OCI-LY1 (cell line): Measurements from ENCODE around the gene IGLON5.

ENCODE experiments used
- H2AFZ ChIP-seq: fragments of 200-600 bp; sonication (generic), shearing (Covaris generic); 2 replicates; pipeline ENCODE4 v1.6.0; 2014; ENCODE audit warnings: antibody characterized with exemption, mild to moderate bottlenecking, low read length
- H3F3A ChIP-seq: fragments of 200-600 bp; sonication (generic), shearing (Covaris generic); 2 replicates; pipeline ENCODE4 v1.6.0; 2014; ENCODE audit warnings: mild to moderate bottlenecking, antibody characterized with exemption, low read length, moderate library complexity; ENCODE audit not compliant: insufficient read depth
- H3K27ac ChIP-seq: fragments of 200-600 bp; sonication (generic); 2 replicates; pipeline ENCODE4 v1.5.1; 2014; ENCODE audit warnings: low read length, mixed run types, mild to moderate bottlenecking, low read depth; ENCODE audit not compliant: poor library complexity, severe bottlenecking
- H3K27me3 ChIP-seq: fragments of 200-600 bp; sonication (generic); 2 replicates; pipeline ENCODE4 v1.6.0; 2014; ENCODE audit warnings: antibody characterized with exemption, mild to moderate bottlenecking, low read length, moderate library complexity; ENCODE audit not compliant: insufficient read depth
- H3K36me3 ChIP-seq: fragments of 200-600 bp; sonication (generic); 2 replicates; pipeline ENCODE4 v1.6.1; 2014; ENCODE audit warnings: mild to moderate bottlenecking, antibody characterized with exemption, low read length, moderate library complexity, mixed read lengths; ENCODE audit not compliant: insufficient read depth
- H3K4me1 ChIP-seq: fragments of 200-600 bp; sonication (generic); 2 replicates; pipeline ENCODE4 v1.5.1; 2014; ENCODE audit warnings: mild to moderate bottlenecking, low read length, moderate library complexity; ENCODE audit not compliant: insufficient read depth, severe bottlenecking
- H3K4me2 ChIP-seq: fragments of 200-600 bp; sonication (generic), shearing (Covaris generic); 2 replicates; pipeline ENCODE4 v1.6.1; 2014; ENCODE audit warnings: low read length
- H3K4me3 ChIP-seq: fragments of 200-600 bp; sonication (generic); 2 replicates; pipeline ENCODE4 v1.5.1; 2014; ENCODE audit warnings: low read length, low read depth, mild to moderate bottlenecking, mixed read lengths; ENCODE audit not compliant: poor library complexity, severe bottlenecking
- H3K79me2 ChIP-seq: fragments of 200-600 bp; shearing (Covaris generic); 2 replicates; pipeline ENCODE4 v1.6.1; 2016; ENCODE audit warnings: mixed run types, low read length, mixed read lengths; ENCODE audit not compliant: insufficient read depth
- H3K9ac ChIP-seq: fragments of 200-600 bp; sonication (generic), shearing (Covaris generic); 2 replicates; pipeline ENCODE4 v1.6.1; 2014; ENCODE audit warnings: mild to moderate bottlenecking, low read length, mixed read lengths
- H3K9me2 ChIP-seq: fragments of 200-600 bp; sonication (generic), shearing (Covaris generic); 2 replicates; pipeline ENCODE4 v1.6.1; 2014; ENCODE audit warnings: low read depth, mild to moderate bottlenecking, low read length, mixed read lengths
- H3K9me3 ChIP-seq: fragments of 200-600 bp; shearing (Covaris generic); 2 replicates; pipeline ENCODE4 v1.6.1; 2014; ENCODE audit warnings: low read length, mixed read lengths
- H4K20me1 ChIP-seq: fragments of 200-600 bp; sonication (generic), shearing (Covaris generic); 2 replicates; pipeline ENCODE4 v1.6.0; 2016; ENCODE audit warnings: mild to moderate bottlenecking, low read length; ENCODE audit not compliant: insufficient read depth
- CTCF ChIP-seq: fragments of 200-600 bp; sonication (generic), shearing (Covaris generic); IDR thresholded peaks from 2 replicates; pipeline ENCODE4 v1.5.1; 2017; ENCODE audit warnings: mild to moderate bottlenecking, antibody characterized with exemption, low read length, moderate library complexity, mixed read lengths
- EZH2 ChIP-seq: fragments of 200-600 bp; sonication (generic), shearing (Covaris generic); IDR thresholded peaks from 2 replicates; pipeline ENCODE4 v1.8.0; 2017; ENCODE audit warnings: borderline replicate concordance, mixed run types, mild to moderate bottlenecking, antibody characterized with exemption, low read length, moderate library complexity, mixed read lengths

The IGLON5 gene

GRCh38 chr19:51321799-51322198, 10.4 kb downstream of the IGLON5 start:
- no peak overlapping the region for H3K4me2 ChIP-seq
- TF ChIP-seq CTCF = no peak
- no peak for TF ChIP-seq EZH2
- H3K27ac ChIP-seq = no peak overlapping the region
- no peak overlapping the region for H3K9ac ChIP-seq
- no peaks in the 10 kb centered on the region for H3K36me3 ChIP-seq
- no peaks in the 10 kb centered on the region for H3K4me1 ChIP-seq
- H2AFZ ChIP-seq = no peak overlapping the region
- H3F3A ChIP-seq = no peaks in the 10 kb centered on the region
- H3K27me3 ChIP-seq = no peaks in the 10 kb centered on the region
- H3K9me3 ChIP-seq = no peaks in the 10 kb centered on the region
- no peaks in the 10 kb centered on the region for H4K20me1 ChIP-seq
- no peaks in the 10 kb centered on the region for H3K9me2 ChIP-seq
- no peak overlapping the region for H3K4me3 ChIP-seq
- H3K79me2 ChIP-seq = no peaks in the 10 kb centered on the region

DNA sequence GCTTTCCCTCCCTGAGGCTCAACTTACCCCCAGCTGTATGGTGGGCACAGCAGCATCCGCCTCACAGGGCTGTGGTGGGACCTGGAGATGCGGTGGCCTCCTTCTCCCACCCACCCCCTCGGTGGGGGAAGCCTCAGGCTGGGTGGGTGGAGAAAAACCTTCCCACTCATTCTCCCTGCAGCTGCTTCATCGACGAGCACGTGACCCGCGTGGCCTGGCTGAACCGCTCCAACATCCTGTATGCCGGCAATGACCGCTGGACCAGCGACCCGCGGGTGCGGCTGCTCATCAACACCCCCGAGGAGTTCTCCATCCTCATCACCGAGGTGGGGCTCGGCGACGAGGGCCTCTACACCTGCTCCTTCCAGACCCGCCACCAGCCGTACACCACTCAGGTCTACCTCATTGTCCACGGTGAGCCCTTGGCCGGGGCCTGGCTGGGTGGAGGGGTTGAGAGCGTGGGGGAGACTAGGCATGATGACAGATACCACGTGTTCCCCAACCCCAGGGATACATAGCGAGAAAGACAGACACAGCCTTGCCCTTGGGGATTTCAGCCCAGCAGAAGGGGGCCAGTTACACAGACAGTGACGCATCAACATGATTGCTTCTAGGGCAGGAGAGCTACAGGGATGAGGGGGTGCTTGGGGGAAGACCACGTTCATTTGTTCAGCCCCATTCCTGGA, 12.2 kb downstream of the IGLON5 start:
- H3K4me3 ChIP-seq = no peak overlapping the region
- TF ChIP-seq EZH2 (no peak), CTCF (no peak)

GRCh38 chr19:51324167-51324481, 12.7 kb downstream of the IGLON5 start:
- H4K20me1 ChIP-seq = no peaks in the 10 kb centered on the region
- no peaks in the 10 kb centered on the region for H3K4me1 ChIP-seq
- H3F3A ChIP-seq = no peaks in the 10 kb centered on the region
- no peaks in the 10 kb centered on the region for H3K36me3 ChIP-seq
- no peaks in the 10 kb centered on the region for H3K9me3 ChIP-seq
- H3K27me3 ChIP-seq = no peaks in the 10 kb centered on the region
- H3K4me2 ChIP-seq = no peak overlapping the region
- H3K9ac ChIP-seq = no peak overlapping the region
- H3K27ac ChIP-seq = no peak overlapping the region
- no peaks in the 10 kb centered on the region for H3K79me2 ChIP-seq
- H3K4me3 ChIP-seq = no peak overlapping the region
- no peak overlapping the region for H2AFZ ChIP-seq
- no peaks in the 10 kb centered on the region for H3K9me2 ChIP-seq
- TF ChIP-seq EZH2 (no peak), CTCF (no peak)

More for the DNA sequence above, 12.2 kb downstream of the IGLON5 start:
- Histone ChIP-seq H3K27me3 (no peaks in the 10 kb centered on the region), H3K9me3 (no peaks in the 10 kb centered on the region), H3K9ac (no peak overlapping the region), H3K79me2 (no peaks in the 10 kb centered on the region), H3K4me2 (no peak overlapping the region), H3F3A (no peaks in the 10 kb centered on the region), H3K9me2 (no peaks in the 10 kb centered on the region), H2AFZ (no peak overlapping the region), H3K4me1 (no peaks in the 10 kb centered on the region), H4K20me1 (no peaks in the 10 kb centered on the region), H3K27ac (no peak overlapping the region), H3K36me3 (no peaks in the 10 kb centered on the region)
